Measurements from ENCODE around the gene SLC4A2.

DNA sequence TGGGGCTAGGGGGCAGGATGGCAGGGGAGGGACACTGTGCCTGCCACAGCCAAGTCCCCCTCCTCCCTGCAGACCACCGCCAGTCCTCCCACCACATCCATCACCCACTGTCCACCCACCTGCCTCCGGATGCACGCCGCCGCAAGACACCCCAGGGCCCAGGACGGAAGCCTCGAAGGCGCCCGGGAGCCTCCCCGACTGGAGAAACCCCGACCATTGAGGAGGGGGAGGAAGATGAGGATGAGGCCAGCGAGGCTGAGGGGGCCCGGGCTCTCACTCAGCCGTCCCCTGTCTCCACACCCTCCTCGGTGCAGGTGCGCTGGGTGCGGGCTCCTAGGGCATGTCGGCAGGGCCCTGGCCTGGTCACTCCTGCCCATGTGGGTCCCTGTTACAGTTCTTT is 5.1 kb downstream of the SLC4A2 start:
- TF ChIP-seq ZFP3 (CRISPR knock-in tag; IDR thresholded peaks at IDR 0.05) (no peak), PPARA (CRISPR knock-in tag; IDR thresholded peaks at IDR 0.05; ENCODE audit: borderline replicate concordance) (no peak), OSR1 (CRISPR knock-in tag; IDR thresholded peaks at IDR 0.05) (no peak), BACH2 (CRISPR knock-in tag; IDR thresholded peaks at IDR 0.05; ENCODE audit: borderline replicate concordance) (no peak), ZFP30 (CRISPR knock-in tag; IDR thresholded peaks at IDR 0.05) (no peak), PATZ1 (CRISPR knock-in tag; IDR thresholded peaks at IDR 0.05; ENCODE audit: borderline replicate concordance) (no peak), ARNTL (CRISPR knock-in tag; IDR thresholded peaks at IDR 0.05; ENCODE audit: borderline replicate concordance, low read depth) (no peak), ZNF8 (CRISPR knock-in tag; IDR thresholded peaks at IDR 0.05) (no peak), ISL1 (CRISPR knock-in tag; IDR thresholded peaks at IDR 0.05) (no peak)
